HepG2 (cell line): ENCODE results near the gene RAB5A. TPM values are rescaled to one million over a fixed set of nuclear protein-coding genes. Genes with fewer than 3 reads are reported as not detected.
A peak's percentile ranks its signal among the peaks of the same experiment; 100 is the strongest.

Source experiments
- ATM ChIP-seq: fragments of 450-650 bp; IDR thresholded peaks from 2 replicates; pipeline ENCODE4 v1.7.1; 2017; ENCODE audit warnings: mild to moderate bottlenecking, borderline replicate concordance
- GTF3A ChIP-seq: sonication (generic); formaldehyde crosslinking; conservative IDR thresholded peaks from 2 replicates; pipeline ENCODE4 v1.4.0; 2020; ENCODE audit warnings: mild to moderate bottlenecking, missing genetic modification reagents
- HNF4G ChIP-seq, 2 experiments: sonication (generic) in 1 of 2; formaldehyde crosslinking in 1 of 2; IDR thresholded peaks; 2 replicates each; pipeline versions ENCODE4 v1.4.0 to v1.6.1; 2011 to 2020; ENCODE audit warnings: borderline replicate concordance in 2 of 2, low read depth in 2 of 2, mild to moderate bottlenecking in 2 of 2, low read length in 1 of 2, missing genetic modification reagents in 1 of 2, moderate library complexity in 1 of 2
- JUND ChIP-seq: sonication (generic); formaldehyde crosslinking; IDR thresholded peaks from 2 replicates; pipeline ENCODE4 v1.8.0; 2022; ENCODE audit warnings: mild to moderate bottlenecking, missing genetic modification reagents
- KDM2A ChIP-seq: sonication (generic); formaldehyde crosslinking; IDR thresholded peaks from 2 replicates; pipeline ENCODE4 v1.4.0; 2020; ENCODE audit warnings: low read depth, missing genetic modification reagents, borderline replicate concordance
- NRL ChIP-seq: sonication (generic); formaldehyde crosslinking; IDR thresholded peaks from 2 replicates; pipeline ENCODE4 v1.5.0; 2020; ENCODE audit warnings: missing genetic modification reagents, mild to moderate bottlenecking, moderate library complexity, borderline replicate concordance
- TAF15 ChIP-seq: fragments of 200-400 bp; formaldehyde crosslinking; IDR thresholded peaks from one replicate; pipeline ENCODE4 v1.6.1; 2018; ENCODE audit warnings: mild to moderate bottlenecking, low read depth, low read length; ENCODE audit not compliant: poor library complexity, severe bottlenecking
- ZNF629 ChIP-seq: sonication (generic); formaldehyde crosslinking; conservative IDR thresholded peaks from 2 replicates; pipeline ENCODE4 v1.5.0; 2020; ENCODE audit warnings: missing genetic modification reagents
- polyA plus RNA-seq, 8 experiments: library from polyadenylated mRNA; depleted of rRNA in 3 of 8; stranded (reverse) in 7 of 8; unstranded in 1 of 8; fragments of >200 nt; fragmentation: Illumina TruSeq in 4 of 8; extraction: Trizol in 4 of 8; gene quantifications; 2 replicates each; pipeline versions ENCODE4 v1.2.1 to v1.2.3, GENCODE V29; 2011 to 2016; ENCODE audit warnings: low read depth in 4 of 8, missing spikeins in 1 of 8, mixed read lengths in 1 of 8; ENCODE audit not compliant: insufficient read depth in 1 of 8
- total RNA-seq, 5 experiments: library from RNA; depleted of rRNA; stranded (reverse); fragments of >200 nt; fragmentation: Illumina TruSeq; extraction: Trizol; gene quantifications; 2 replicates each; pipeline ENCODE4 v1.2.3, GENCODE V29; 2016; ENCODE audit warnings: low read depth in 1 of 5
- TF ChIP-seq, protein P1 (sequence below): IDR thresholded peaks from 2 replicates; pipeline ENCODE4 v1.6.1; 2016; ENCODE audit warnings: low read depth, control low read depth
- TF ChIP-seq, protein P2 (sequence below): sonication (generic); formaldehyde crosslinking; IDR thresholded peaks from 2 replicates; pipeline ENCODE4 v1.5.0; 2020; ENCODE audit warnings: mild to moderate bottlenecking, missing genetic modification reagents
- TF ChIP-seq, protein P3 (sequence below): sonication (generic); formaldehyde crosslinking; IDR thresholded peaks from 2 replicates; pipeline ENCODE4 v1.4.0; 2020; ENCODE audit warnings: missing genetic modification reagents
- TF ChIP-seq, protein P4 (sequence below): fragments of 450-650 bp; IDR thresholded peaks from 2 replicates; pipeline ENCODE4 v1.6.1; 2017
- TF ChIP-seq, protein P5 (sequence below): sonication (generic); formaldehyde crosslinking; IDR thresholded peaks from 2 replicates; pipeline ENCODE4 v1.4.0; 2020; ENCODE audit warnings: missing genetic modification reagents, borderline replicate concordance
- TF ChIP-seq, protein P6 (sequence below): IDR thresholded peaks from 2 replicates; pipeline ENCODE4 v1.6.1; 2018; ENCODE audit warnings: missing genetic modification reagents

The RAB5A gene
- total and polyA plus RNA-seq, 2 of the 13 experiments (the other 11 are each of a cell fraction or from before 2014, with no cell fraction given), result 16.0 to 27.1 TPM

DNA sequence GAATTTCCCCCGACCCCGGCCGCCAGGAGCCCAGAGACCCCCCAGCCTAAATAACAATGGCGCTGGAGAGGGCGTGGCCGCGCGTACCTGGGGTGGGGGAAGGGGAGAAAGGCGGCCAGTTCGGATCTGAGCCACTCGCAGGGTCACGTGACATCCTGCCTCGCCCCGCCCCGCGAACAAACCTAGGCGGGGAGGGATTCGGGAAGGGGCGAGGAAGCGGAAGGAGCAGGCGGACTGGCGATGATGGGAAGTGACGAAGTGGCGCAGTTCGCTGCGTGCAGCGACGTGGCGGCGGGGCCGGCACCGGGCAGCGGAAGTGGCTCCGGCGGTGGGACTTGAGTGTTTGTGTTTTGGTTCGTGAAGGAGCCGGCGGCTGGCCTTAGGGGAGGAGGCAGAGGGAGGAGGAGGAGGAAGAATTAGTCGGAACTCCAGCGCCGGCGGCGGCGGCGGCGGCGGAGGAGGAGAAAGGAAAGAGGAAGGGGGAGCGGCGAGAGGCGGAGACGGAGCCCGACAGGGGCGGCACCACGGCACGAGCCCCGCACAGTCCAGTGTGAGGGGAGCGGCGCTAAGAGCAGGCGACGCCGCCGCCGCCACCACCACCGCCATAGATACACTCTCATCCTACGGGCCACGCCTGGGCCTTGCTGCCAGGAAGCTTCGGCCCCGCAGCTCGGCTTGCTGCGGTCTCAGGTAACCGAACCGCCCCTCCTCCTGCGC lies at the start of gene RAB5A (continued):
- TF ChIP-seq, protein P1, sequence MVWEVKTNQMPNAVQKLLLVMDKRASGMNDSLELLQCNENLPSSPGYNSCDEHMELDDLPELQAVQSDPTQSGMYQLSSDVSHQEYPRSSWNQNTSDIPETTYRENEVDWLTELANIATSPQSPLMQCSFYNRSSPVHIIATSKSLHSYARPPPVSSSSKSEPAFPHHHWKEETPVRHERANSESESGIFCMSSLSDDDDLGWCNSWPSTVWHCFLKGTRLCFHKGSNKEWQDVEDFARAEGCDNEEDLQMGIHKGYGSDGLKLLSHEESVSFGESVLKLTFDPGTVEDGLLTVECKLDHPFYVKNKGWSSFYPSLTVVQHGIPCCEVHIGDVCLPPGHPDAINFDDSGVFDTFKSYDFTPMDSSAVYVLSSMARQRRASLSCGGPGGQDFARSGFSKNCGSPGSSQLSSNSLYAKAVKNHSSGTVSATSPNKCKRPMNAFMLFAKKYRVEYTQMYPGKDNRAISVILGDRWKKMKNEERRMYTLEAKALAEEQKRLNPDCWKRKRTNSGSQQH (CRISPR knock-in tag), result 0 out of 2 replicates have a peak, but pooled peaks have one; percentile 22
- TF ChIP-seq, protein P2, sequence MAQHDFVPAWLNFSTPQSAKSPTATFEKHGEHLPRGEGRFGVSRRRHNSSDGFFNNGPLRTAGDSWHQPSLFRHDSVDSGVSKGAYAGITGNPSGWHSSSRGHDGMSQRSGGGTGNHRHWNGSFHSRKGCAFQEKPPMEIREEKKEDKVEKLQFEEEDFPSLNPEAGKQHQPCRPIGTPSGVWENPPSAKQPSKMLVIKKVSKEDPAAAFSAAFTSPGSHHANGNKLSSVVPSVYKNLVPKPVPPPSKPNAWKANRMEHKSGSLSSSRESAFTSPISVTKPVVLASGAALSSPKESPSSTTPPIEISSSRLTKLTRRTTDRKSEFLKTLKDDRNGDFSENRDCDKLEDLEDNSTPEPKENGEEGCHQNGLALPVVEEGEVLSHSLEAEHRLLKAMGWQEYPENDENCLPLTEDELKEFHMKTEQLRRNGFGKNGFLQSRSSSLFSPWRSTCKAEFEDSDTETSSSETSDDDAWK (CRISPR knock-in tag), result no peak
- TF ChIP-seq ATM (no peak), TAF15 (peak; percentile 72), ZNF629 (CRISPR knock-in tag) (0 out of 2 replicates have a peak, but pooled peaks have one; percentile 7), HNF4G (IDR thresholded peaks at IDR 0.05; ENCODE audit: borderline replicate concordance, low read depth, low read length) (no peak; the same call in 1 of the 2 replicates), HNF4G (CRISPR knock-in tag; IDR thresholded peaks at IDR 0.05; ENCODE audit: borderline replicate concordance, low read depth) (no peak; the same call in 1 of the 2 replicates), NRL (CRISPR knock-in tag) (no peak), KDM2A (CRISPR knock-in tag) (peak; percentile 87), GTF3A (CRISPR knock-in tag) (no peak), JUND (no peak)
- TF ChIP-seq, protein P3, sequence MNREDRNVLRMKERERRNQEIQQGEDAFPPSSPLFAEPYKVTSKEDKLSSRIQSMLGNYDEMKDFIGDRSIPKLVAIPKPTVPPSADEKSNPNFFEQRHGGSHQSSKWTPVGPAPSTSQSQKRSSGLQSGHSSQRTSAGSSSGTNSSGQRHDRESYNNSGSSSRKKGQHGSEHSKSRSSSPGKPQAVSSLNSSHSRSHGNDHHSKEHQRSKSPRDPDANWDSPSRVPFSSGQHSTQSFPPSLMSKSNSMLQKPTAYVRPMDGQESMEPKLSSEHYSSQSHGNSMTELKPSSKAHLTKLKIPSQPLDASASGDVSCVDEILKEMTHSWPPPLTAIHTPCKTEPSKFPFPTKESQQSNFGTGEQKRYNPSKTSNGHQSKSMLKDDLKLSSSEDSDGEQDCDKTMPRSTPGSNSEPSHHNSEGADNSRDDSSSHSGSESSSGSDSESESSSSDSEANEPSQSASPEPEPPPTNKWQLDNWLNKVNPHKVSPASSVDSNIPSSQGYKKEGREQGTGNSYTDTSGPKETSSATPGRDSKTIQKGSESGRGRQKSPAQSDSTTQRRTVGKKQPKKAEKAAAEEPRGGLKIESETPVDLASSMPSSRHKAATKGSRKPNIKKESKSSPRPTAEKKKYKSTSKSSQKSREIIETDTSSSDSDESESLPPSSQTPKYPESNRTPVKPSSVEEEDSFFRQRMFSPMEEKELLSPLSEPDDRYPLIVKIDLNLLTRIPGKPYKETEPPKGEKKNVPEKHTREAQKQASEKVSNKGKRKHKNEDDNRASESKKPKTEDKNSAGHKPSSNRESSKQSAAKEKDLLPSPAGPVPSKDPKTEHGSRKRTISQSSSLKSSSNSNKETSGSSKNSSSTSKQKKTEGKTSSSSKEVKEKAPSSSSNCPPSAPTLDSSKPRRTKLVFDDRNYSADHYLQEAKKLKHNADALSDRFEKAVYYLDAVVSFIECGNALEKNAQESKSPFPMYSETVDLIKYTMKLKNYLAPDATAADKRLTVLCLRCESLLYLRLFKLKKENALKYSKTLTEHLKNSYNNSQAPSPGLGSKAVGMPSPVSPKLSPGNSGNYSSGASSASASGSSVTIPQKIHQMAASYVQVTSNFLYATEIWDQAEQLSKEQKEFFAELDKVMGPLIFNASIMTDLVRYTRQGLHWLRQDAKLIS (CRISPR knock-in tag), result no peak
- TF ChIP-seq, protein P4, sequence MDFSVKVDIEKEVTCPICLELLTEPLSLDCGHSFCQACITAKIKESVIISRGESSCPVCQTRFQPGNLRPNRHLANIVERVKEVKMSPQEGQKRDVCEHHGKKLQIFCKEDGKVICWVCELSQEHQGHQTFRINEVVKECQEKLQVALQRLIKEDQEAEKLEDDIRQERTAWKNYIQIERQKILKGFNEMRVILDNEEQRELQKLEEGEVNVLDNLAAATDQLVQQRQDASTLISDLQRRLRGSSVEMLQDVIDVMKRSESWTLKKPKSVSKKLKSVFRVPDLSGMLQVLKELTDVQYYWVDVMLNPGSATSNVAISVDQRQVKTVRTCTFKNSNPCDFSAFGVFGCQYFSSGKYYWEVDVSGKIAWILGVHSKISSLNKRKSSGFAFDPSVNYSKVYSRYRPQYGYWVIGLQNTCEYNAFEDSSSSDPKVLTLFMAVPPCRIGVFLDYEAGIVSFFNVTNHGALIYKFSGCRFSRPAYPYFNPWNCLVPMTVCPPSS, result 0 out of 2 replicates have a peak, but pooled peaks have one; percentile 54
- TF ChIP-seq, protein P5, sequence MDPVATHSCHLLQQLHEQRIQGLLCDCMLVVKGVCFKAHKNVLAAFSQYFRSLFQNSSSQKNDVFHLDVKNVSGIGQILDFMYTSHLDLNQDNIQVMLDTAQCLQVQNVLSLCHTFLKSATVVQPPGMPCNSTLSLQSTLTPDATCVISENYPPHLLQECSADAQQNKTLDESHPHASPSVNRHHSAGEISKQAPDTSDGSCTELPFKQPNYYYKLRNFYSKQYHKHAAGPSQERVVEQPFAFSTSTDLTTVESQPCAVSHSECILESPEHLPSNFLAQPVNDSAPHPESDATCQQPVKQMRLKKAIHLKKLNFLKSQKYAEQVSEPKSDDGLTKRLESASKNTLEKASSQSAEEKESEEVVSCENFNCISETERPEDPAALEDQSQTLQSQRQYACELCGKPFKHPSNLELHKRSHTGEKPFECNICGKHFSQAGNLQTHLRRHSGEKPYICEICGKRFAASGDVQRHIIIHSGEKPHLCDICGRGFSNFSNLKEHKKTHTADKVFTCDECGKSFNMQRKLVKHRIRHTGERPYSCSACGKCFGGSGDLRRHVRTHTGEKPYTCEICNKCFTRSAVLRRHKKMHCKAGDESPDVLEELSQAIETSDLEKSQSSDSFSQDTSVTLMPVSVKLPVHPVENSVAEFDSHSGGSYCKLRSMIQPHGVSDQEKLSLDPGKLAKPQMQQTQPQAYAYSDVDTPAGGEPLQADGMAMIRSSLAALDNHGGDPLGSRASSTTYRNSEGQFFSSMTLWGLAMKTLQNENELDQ (CRISPR knock-in tag), result no peak
- TF ChIP-seq, protein P6, sequence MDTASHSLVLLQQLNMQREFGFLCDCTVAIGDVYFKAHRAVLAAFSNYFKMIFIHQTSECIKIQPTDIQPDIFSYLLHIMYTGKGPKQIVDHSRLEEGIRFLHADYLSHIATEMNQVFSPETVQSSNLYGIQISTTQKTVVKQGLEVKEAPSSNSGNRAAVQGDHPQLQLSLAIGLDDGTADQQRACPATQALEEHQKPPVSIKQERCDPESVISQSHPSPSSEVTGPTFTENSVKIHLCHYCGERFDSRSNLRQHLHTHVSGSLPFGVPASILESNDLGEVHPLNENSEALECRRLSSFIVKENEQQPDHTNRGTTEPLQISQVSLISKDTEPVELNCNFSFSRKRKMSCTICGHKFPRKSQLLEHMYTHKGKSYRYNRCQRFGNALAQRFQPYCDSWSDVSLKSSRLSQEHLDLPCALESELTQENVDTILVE (CRISPR knock-in tag), result peak; percentile 76
